HepG2 (cell line): ENCODE results near the gene EIF6. TPM values are rescaled to one million over a fixed set of nuclear protein-coding genes. Genes with fewer than 3 reads are reported as not detected.

ENCODE experiments used
- ATAC-seq: fragments of 200-7000 bp; cut with Tn5 transposase; 3 replicates; pipeline ENCODE4 v1.9.1; 2020; ENCODE audit warnings: mild to moderate bottlenecking, moderate library complexity
- BruUV-seq: library from RNA; stranded (reverse); fragments of 400-500 nt; replicated peaks from 2 replicates; lab custom pipeline; 2021; lab: Mats Ljungman, UMichigan
- CTCF ChIA-PET: fragments of 300-600 bp; formaldehyde crosslinking; extraction: SDS; loops from one replicate; lab custom pipeline; 2021; ENCODE audit warnings: low total read pairs, inconsistent platforms, low intra/inter-chr PET ratio; lab: Yijun Ruan, JAX
- POLR2A ChIA-PET: fragments of 350-600 bp; sonication (Branson Sonifier 250); formaldehyde crosslinking; loops from one replicate; lab custom pipeline; 2020; ENCODE audit warnings: antibody characterized with exemption, inconsistent platforms; lab: Yijun Ruan, JAX
- DNase-seq: peaks from one replicate; pipeline ENCODE4 v3.0.0-alpha.2; 2015; ENCODE audit warnings: low spot score
- FAIRE-seq: peaks from 3 replicates; lab custom pipeline; 2011; peaks lifted over from hg19 to GRCh38; lab: Jason Lieb, UNC
- H2AFZ ChIP-seq: one replicate; pipeline ENCODE4 v1.6.1; 2011; ENCODE audit warnings: low read length, inconsistent platforms
- H3K27ac ChIP-seq: fragments of 300-600 bp; 3 replicates; pipeline ENCODE4 v1.8.0; 2011; ENCODE audit warnings: mixed run types, mild to moderate bottlenecking, mixed read lengths, low read length, inconsistent platforms; ENCODE audit not compliant: insufficient read depth; ENCODE audit errors: extremely low read length
- H3K27me3 ChIP-seq, 2 experiments: fragments of 200-600 bp in 1 of 2; 2 replicates in 1 of 2; 3 replicates in 1 of 2; pipeline versions ENCODE4 v1.6.0 to v1.8.0; 2011; ENCODE audit warnings: low read length in 2 of 2, mild to moderate bottlenecking in 2 of 2, moderate library complexity in 2 of 2, inconsistent platforms in 1 of 2; ENCODE audit not compliant: insufficient read depth in 2 of 2, control insufficient read depth in 1 of 2
- H3K36me3 ChIP-seq, 2 experiments: fragments of 200-600 bp in 1 of 2; replicated peaks in 1 of 2; 2 replicates in 1 of 2; 3 replicates in 1 of 2; pipeline versions ENCODE4 v1.5.1 to v1.8.0; 2011; ENCODE audit warnings: low read length in 2 of 2, inconsistent platforms in 1 of 2; ENCODE audit not compliant: insufficient read depth in 2 of 2, control insufficient read depth in 1 of 2
- H3K4me1 ChIP-seq: 2 replicates; pipeline ENCODE4 v1.5.1; 2012; ENCODE audit warnings: low read length, inconsistent platforms; ENCODE audit not compliant: insufficient read depth
- H3K4me2 ChIP-seq: 2 replicates; pipeline ENCODE4 v1.6.0; 2011; ENCODE audit warnings: low read depth, low read length, inconsistent platforms
- H3K4me3 ChIP-seq, 3 experiments: fragments of 200-600 bp in 1 of 3; sonication (generic), shearing (Covaris generic) in 1 of 3; replicated peaks in 1 of 3; 2 replicates each; pipeline ENCODE4 v1.5.1; 2011 to 2016; ENCODE audit warnings: low read length in 3 of 3, inconsistent platforms in 2 of 3, low read depth in 2 of 3, mild to moderate bottlenecking in 2 of 3, control low read depth in 1 of 3, mixed read lengths in 1 of 3; ENCODE audit not compliant: insufficient read depth in 1 of 3
- H3K79me2 ChIP-seq: one replicate; pipeline ENCODE4 v1.6.1; 2011; ENCODE audit warnings: low read length, inconsistent platforms; ENCODE audit not compliant: insufficient read depth
- H3K9ac ChIP-seq: 2 replicates; pipeline ENCODE4 v1.6.0; 2011; ENCODE audit warnings: mild to moderate bottlenecking, low read depth, low read length, inconsistent platforms; ENCODE audit not compliant: insufficient read depth
- H3K9me3 ChIP-seq: 2 replicates; pipeline ENCODE4 v1.5.1; 2012; ENCODE audit warnings: mild to moderate bottlenecking, low read length
- H4K20me1 ChIP-seq: 2 replicates; pipeline ENCODE4 v1.6.0; 2011; ENCODE audit warnings: inconsistent platforms, mild to moderate bottlenecking, low read length, moderate library complexity; ENCODE audit not compliant: insufficient read depth
- HIC2 ChIP-seq: sonication (generic); formaldehyde crosslinking; IDR thresholded peaks from 2 replicates; pipeline ENCODE4 v1.9.0; 2022; ENCODE audit warnings: low read depth, missing genetic modification reagents
- IKZF1 ChIP-seq: fragments of 450-650 bp; IDR thresholded peaks from 2 replicates; pipeline ENCODE4 v1.7.1; 2016
- KAT7 ChIP-seq: IDR thresholded peaks from 2 replicates; pipeline ENCODE4 v1.6.1; 2018; ENCODE audit warnings: borderline replicate concordance, missing compliant biosample characterization
- KLF11 ChIP-seq: IDR thresholded peaks from 2 replicates; pipeline ENCODE4 v1.6.1; 2016; ENCODE audit warnings: missing compliant biosample characterization
- NRL ChIP-seq: sonication (generic); formaldehyde crosslinking; IDR thresholded peaks from 2 replicates; pipeline ENCODE4 v1.5.0; 2020; ENCODE audit warnings: missing genetic modification reagents, mild to moderate bottlenecking, moderate library complexity, borderline replicate concordance
- PITX1 ChIP-seq: sonication (generic); formaldehyde crosslinking; IDR thresholded peaks from 2 replicates; pipeline ENCODE4 v1.5.1; 2020; ENCODE audit warnings: mild to moderate bottlenecking, missing genetic modification reagents
- PRDM4 ChIP-seq: sonication (generic); formaldehyde crosslinking; IDR thresholded peaks from 2 replicates; pipeline ENCODE4 v1.9.0; 2021; ENCODE audit warnings: missing genetic modification reagents, borderline replicate concordance
- RFX3 ChIP-seq: IDR thresholded peaks from 2 replicates; pipeline ENCODE4 v1.6.1; 2016; ENCODE audit warnings: missing biosample characterization, missing genetic modification reagents
- SAP130 ChIP-seq: IDR thresholded peaks from 2 replicates; pipeline ENCODE4 v1.6.1; 2016; ENCODE audit warnings: low read depth
- TSC22D2 ChIP-seq: sonication (generic); formaldehyde crosslinking; IDR thresholded peaks from 2 replicates; pipeline ENCODE4 v1.5.1; 2020; ENCODE audit warnings: missing genetic modification reagents, mild to moderate bottlenecking, borderline replicate concordance
- XRCC5 ChIP-seq: fragments of 200-400 bp; formaldehyde crosslinking; optimal IDR thresholded peaks from 2 replicates; pipeline ENCODE3; 2017; ENCODE audit warnings: mild to moderate bottlenecking, low read length
- ZBTB7B ChIP-seq: sonication (generic); formaldehyde crosslinking; IDR thresholded peaks from 2 replicates; pipeline ENCODE4 v1.4.0; 2020; ENCODE audit warnings: missing genetic modification reagents
- ZMYM4 ChIP-seq: sonication (generic); formaldehyde crosslinking; IDR thresholded peaks from 2 replicates; pipeline ENCODE4 v1.8.1; 2023; ENCODE audit warnings: mild to moderate bottlenecking, missing genetic modification reagents
- ZNF3 ChIP-seq: IDR thresholded peaks from 2 replicates; pipeline ENCODE4 v1.7.0; 2017; ENCODE audit warnings: inconsistent platforms
- ZNF792 ChIP-seq: IDR thresholded peaks from 2 replicates; pipeline ENCODE4 v1.6.1; 2016
- ZNF879 ChIP-seq: sonication (generic); formaldehyde crosslinking; IDR thresholded peaks from 2 replicates; pipeline ENCODE4 v1.8.1; 2023; ENCODE audit warnings: missing genetic modification reagents
- WGBS: methylation state at CpG from one replicate; pipeline ENCODE4 v1.1.6; 2017; ENCODE audit warnings: low lambda C conversion rate; 5-methylcytosine and 5-hydroxymethylcytosine counted together
- in situ Hi-C: cut with HindIII; loops from 2 replicates; pipeline ENCODE4 v1.10.0; 2017; ENCODE audit warnings: low pct_unique_long_range_greater_than_20kb; ENCODE audit not compliant: extremely low pct_ligation_motif_present
- intact Hi-C: fragments of 100-400 bp; cut with micrococcal nuclease; formaldehyde crosslinking; loops from one replicate; pipeline ENCODE4 v1.10.0; 2022; ENCODE audit not compliant: unreplicated experiment
- polyA plus RNA-seq, 8 experiments: library from polyadenylated mRNA; depleted of rRNA in 3 of 8; stranded (reverse) in 7 of 8; unstranded in 1 of 8; fragments of >200 nt; fragmentation: Illumina TruSeq in 4 of 8; extraction: Trizol in 4 of 8; gene quantifications; 2 replicates each; pipeline versions ENCODE4 v1.2.1 to v1.2.3, GENCODE V29; 2011 to 2016; ENCODE audit warnings: low read depth in 4 of 8, missing spikeins in 1 of 8, mixed read lengths in 1 of 8; ENCODE audit not compliant: insufficient read depth in 1 of 8
- total RNA-seq, 5 experiments: library from RNA; depleted of rRNA; stranded (reverse); fragments of >200 nt; fragmentation: Illumina TruSeq; extraction: Trizol; gene quantifications; 2 replicates each; pipeline ENCODE4 v1.2.3, GENCODE V29; 2016; ENCODE audit warnings: low read depth in 1 of 5
- TF ChIP-seq, protein P1 (sequence below): sonication (generic); formaldehyde crosslinking; IDR thresholded peaks from 2 replicates; pipeline ENCODE4 v1.4.0; 2020; ENCODE audit warnings: missing genetic modification reagents, borderline replicate concordance

Gene EIF6
- total and polyA plus RNA-seq, 2 of the 13 experiments (the other 11 are each of a cell fraction or from before 2014, with no cell fraction given) = 462 to 466 TPM

DNA sequence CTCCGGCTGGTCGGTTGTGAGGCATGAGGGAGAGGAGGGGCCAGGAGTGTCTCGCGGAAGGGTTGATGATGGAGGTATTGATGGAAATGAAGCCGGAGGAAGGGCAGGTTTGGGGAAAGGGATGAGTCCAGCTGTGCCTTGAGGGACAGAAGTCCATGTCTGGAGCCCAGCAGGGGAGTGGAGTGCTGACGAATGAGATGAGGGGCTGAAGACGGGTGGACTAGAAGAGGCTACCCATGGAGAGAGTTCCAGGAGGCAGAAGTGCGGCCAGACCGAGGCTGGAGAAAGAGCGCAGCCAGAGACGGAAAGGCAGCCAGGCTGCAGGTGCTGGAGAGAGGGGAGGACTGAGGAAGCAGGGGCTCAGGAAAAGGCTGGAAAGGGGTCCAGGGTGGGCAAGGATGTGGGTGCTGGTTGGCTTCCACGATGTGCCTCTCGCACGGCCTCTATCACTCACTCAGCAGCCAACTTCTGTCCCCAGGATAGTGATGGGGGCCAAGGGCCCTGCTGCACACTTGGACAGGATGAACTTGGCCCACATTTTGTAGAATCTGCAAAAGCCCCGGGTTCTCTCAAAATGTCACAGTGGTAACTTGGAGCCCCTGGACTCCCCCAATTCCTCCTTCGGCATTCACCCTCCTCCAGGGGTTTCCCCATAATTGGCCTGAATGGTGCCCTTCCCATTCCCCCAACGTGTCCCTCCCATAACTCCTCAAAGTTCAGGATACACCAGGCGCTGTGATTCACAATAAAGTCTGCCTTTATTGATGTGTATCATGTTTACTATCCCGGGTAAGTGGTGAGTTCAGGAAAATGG lies 627 bp upstream of the EIF6 start:
- FAIRE-seq = no peak
- TF ChIP-seq IKZF1 (peak; percentile 69; the same call in 1 of the 2 replicates), SAP130 (CRISPR knock-in tag) (peak; percentile 4; the same call in 1 of the 2 replicates), ZMYM4 (CRISPR knock-in tag) (peak; percentile 32; the same call in 1 of the 2 replicates), ZNF3 (CRISPR knock-in tag) (0 out of 2 replicates have a peak, but pooled peaks have one; percentile 67), PRDM4 (CRISPR knock-in tag) (0 out of 2 replicates have a peak, but pooled peaks have one; percentile 1), KAT7 (CRISPR knock-in tag) (no peak; the same call in none of the 2 replicates), KLF11 (CRISPR knock-in tag) (0 out of 2 replicates have a peak, but pooled peaks have one; percentile 14), HIC2 (CRISPR knock-in tag) (no peak), PITX1 (CRISPR knock-in tag) (no peak), RFX3 (no peak), ZNF792 (CRISPR knock-in tag) (0 out of 2 replicates have a peak, but pooled peaks have one; percentile 21), ZNF879 (no peak), TSC22D2 (CRISPR knock-in tag) (peak; percentile 9; the same call in 1 of the 2 replicates), NRL (CRISPR knock-in tag) (peak; percentile 7; the same call in 1 of the 2 replicates), XRCC5 (peak; percentile 18), ZBTB7B (CRISPR knock-in tag) (peak; percentile 16; the same call in 1 of the 2 replicates)
- TF ChIP-seq, protein P1, sequence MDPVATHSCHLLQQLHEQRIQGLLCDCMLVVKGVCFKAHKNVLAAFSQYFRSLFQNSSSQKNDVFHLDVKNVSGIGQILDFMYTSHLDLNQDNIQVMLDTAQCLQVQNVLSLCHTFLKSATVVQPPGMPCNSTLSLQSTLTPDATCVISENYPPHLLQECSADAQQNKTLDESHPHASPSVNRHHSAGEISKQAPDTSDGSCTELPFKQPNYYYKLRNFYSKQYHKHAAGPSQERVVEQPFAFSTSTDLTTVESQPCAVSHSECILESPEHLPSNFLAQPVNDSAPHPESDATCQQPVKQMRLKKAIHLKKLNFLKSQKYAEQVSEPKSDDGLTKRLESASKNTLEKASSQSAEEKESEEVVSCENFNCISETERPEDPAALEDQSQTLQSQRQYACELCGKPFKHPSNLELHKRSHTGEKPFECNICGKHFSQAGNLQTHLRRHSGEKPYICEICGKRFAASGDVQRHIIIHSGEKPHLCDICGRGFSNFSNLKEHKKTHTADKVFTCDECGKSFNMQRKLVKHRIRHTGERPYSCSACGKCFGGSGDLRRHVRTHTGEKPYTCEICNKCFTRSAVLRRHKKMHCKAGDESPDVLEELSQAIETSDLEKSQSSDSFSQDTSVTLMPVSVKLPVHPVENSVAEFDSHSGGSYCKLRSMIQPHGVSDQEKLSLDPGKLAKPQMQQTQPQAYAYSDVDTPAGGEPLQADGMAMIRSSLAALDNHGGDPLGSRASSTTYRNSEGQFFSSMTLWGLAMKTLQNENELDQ (CRISPR knock-in tag) = peak; percentile 78; the same call in 1 of the 2 replicates

More for the DNA sequence above, 627 bp upstream of the EIF6 start:
- ChIA-PET CTCF (interaction anchor here (0.8 to 1.1 kb wide), 2 partner anchors 19 to 22 kb away, joined by 3 to 5 read pairs; no protein-coding TSS in a partner anchor), POLR2A (interaction anchor here (0.6 to 3.5 kb wide), 47 partner anchors 9 to 669 kb away, joined by 3 to 80 read pairs (median 6); partner anchors contain the start of genes ACSS2, CEP250, EDEM2 and ERGIC3)
- H3K27ac ChIP-seq = peak overlapping the region; percentile 95
- TSS peak; percentile 81 for BruUV-seq
- H3K36me3 ChIP-seq = peaks cover 7 to 19% of the 10 kb centered on the region in 2 experiments; a peak in 4 of 5 replicates
- peak overlapping the region; percentile 91 for H3K4me2 ChIP-seq
- H4K20me1 ChIP-seq = peaks cover 16% of the 10 kb centered on the region
- H2AFZ ChIP-seq = peak overlapping the region; percentile 62
- H3K4me1 ChIP-seq = peaks cover 70% of the 10 kb centered on the region
- H3K79me2 ChIP-seq = peaks cover 45% of the 10 kb centered on the region
- H3K27me3 ChIP-seq = peaks cover 2 to 6% of the 10 kb centered on the region in 2 experiments; a peak in 2 of 5 replicates
- H3K9ac ChIP-seq = peak overlapping the region; percentile 97
- intact Hi-C loops = no loop called here
- DNase-seq (no peak), ATAC-seq (peak; percentile 4)
- WGBS = under 1% methylated on average over 19 of the region's 19 CpGs
- no peaks in the 10 kb centered on the region for H3K9me3 ChIP-seq
- in situ Hi-C loops = no loop called here
- peak overlapping the region; percentile 80 to 98 (median 81) for H3K4me3 ChIP-seq
